ENCODE data around the gene DNLZ. TPM values are rescaled to one million over a fixed set of nuclear protein-coding genes. Genes with fewer than 3 reads are reported as not detected.
A peak's percentile ranks its signal among the peaks of the same experiment; 100 is the strongest.

The DNLZ gene
- total and polyA plus RNA-seq, 2 of the 4 experiments (the other 2 are of a cell fraction), result 2.0 to 11.4 TPM

GRCh38 chr9:136329636-136330405 is 33.7 kb downstream of the DNLZ start:
- Histone ChIP-seq H3K4ac (ENCODE audit: low read depth, low read length) (peak overlapping the region; percentile 99; the same call in 1 of the 2 replicates), H2BK5ac (ENCODE audit: low read depth, low read length, poor library complexity, severe bottlenecking) (peak overlapping the region; percentile 99), H3K9me1 (ENCODE audit: insufficient read depth, low read length) (peaks cover 8% of the 10 kb centered on the region), H3K23ac (ENCODE audit: low read depth, low read length) (peak overlapping the region; percentile 97; the same call in 1 of the 2 replicates), H2BK20ac (ENCODE audit: low read depth, low read length) (no peak overlapping the region), H4K5ac (ENCODE audit: low read depth, low read length) (no peak overlapping the region), H2BK120ac (ENCODE audit: low read depth, low read length) (no peak overlapping the region), H3K14ac (replicated peaks; ENCODE audit: low read depth, low read length) (no peak overlapping the region; the same call in 1 of the 2 replicates), H2AFZ (replicated peaks; ENCODE audit: low read length, poor library complexity) (no peak overlapping the region), H3K79me1 (ENCODE audit: low read depth in 1 of 2, low read length in 2 of 2) (peaks cover 3 to 50% of the 10 kb centered on the region in 2 experiments; a peak in 2 of 4 replicates), H3K4me1 (ENCODE audit: control insufficient read depth, insufficient read depth, low read length) (peaks cover 33% of the 10 kb centered on the region), H3K18ac (ENCODE audit: low read depth, low read length) (no peak overlapping the region), H3K4me2 (ENCODE audit: low read depth, low read length) (peak overlapping the region; percentile 97), H3K56ac (ENCODE audit: extremely low read depth, insufficient read depth, low read length) (no peak overlapping the region), H3K9ac (ENCODE audit: low read depth, low read length) (peak overlapping the region; percentile 98), H3K27ac (ENCODE audit: insufficient read depth, low read length) (peak overlapping the region; percentile 95), H2BK15ac (ENCODE audit: low read depth, low read length) (no peak overlapping the region), H4K8ac (ENCODE audit: low read depth in 2 of 2, low read length in 2 of 2) (peak overlapping the region in 1 of 2 experiments; percentile 2; a peak in 1 of 4 replicates), H3K9me3 (ENCODE audit: control insufficient read depth, insufficient read depth, low read length) (no peaks in the 10 kb centered on the region), H2AK9ac (replicated peaks; ENCODE audit: low read depth, low read length, poor library complexity) (peak overlapping the region; percentile 100), H4K20me1 (ENCODE audit: insufficient read depth, low read length) (peaks cover 65% of the 10 kb centered on the region), H3K27me3 (ENCODE audit: control insufficient read depth, insufficient read depth, low read length) (no peaks in the 10 kb centered on the region), H3K36me3 (ENCODE audit: control insufficient read depth, insufficient read depth, low read length) (peaks cover 29% of the 10 kb centered on the region; the same call in 1 of the 2 replicates), H2AK5ac (ENCODE audit: low read depth, low read length) (peak overlapping the region; percentile 99), H3K4me3 (ENCODE audit: insufficient read depth, low read depth, low read length) (peak overlapping the region; percentile 96), H4K91ac (ENCODE audit: insufficient read depth, low read depth, low read length) (no peak overlapping the region)
- CTCF ChIA-PET, result no interaction called here
- no TSS peak for BruUV-seq (replicated peaks)
- no peak for ATAC-seq (ENCODE audit: low read depth)
- DNase-seq, result no peak
- WGBS, 2 experiments (ENCODE audit: extremely low coverage in 2 of 2, insufficient read length in 1 of 2), result 84% methylated on average over 9 of the region's 23 CpGs; no CpG with 5 or more reads in 1 of the 2 experiments
- dilution Hi-C loops (cut with HindIII; ENCODE audit: low sequenced_read_pairs, unreplicated experiment) (no loop called here), intact Hi-C loops (cut with micrococcal nuclease) (loop anchor here (5.0 kb wide), 1 partner anchor 72 kb away; the partner anchor contains the start of gene SNAPC4), in situ Hi-C loops (cut with MboI; ENCODE audit: low sequenced_read_pairs) (no loop called here)
- TF ChIP-seq RAD21 (IDR thresholded peaks at IDR 0.05; ENCODE audit: low read length) (no peak), POLR2A (IDR thresholded peaks at IDR 0.05; ENCODE audit: low read depth, low read length) (no peak), BHLHE40 (IDR thresholded peaks at IDR 0.05; ENCODE audit: low read depth, low read length) (no peak), FOS (IDR thresholded peaks at IDR 0.05; ENCODE audit: low read depth, low read length) (no peak), SMC3 (IDR thresholded peaks at IDR 0.05; ENCODE audit: low read depth, low read length) (no peak), CEBPB (IDR thresholded peaks at IDR 0.05; ENCODE audit: low read depth, low read length) (no peak), RFX5 (IDR thresholded peaks at IDR 0.05; ENCODE audit: low read depth, low read length) (no peak), ELK1 (IDR thresholded peaks at IDR 0.05; ENCODE audit: borderline replicate concordance, low read depth, low read length) (no peak)
- TF ChIP-seq, protein P1, sequence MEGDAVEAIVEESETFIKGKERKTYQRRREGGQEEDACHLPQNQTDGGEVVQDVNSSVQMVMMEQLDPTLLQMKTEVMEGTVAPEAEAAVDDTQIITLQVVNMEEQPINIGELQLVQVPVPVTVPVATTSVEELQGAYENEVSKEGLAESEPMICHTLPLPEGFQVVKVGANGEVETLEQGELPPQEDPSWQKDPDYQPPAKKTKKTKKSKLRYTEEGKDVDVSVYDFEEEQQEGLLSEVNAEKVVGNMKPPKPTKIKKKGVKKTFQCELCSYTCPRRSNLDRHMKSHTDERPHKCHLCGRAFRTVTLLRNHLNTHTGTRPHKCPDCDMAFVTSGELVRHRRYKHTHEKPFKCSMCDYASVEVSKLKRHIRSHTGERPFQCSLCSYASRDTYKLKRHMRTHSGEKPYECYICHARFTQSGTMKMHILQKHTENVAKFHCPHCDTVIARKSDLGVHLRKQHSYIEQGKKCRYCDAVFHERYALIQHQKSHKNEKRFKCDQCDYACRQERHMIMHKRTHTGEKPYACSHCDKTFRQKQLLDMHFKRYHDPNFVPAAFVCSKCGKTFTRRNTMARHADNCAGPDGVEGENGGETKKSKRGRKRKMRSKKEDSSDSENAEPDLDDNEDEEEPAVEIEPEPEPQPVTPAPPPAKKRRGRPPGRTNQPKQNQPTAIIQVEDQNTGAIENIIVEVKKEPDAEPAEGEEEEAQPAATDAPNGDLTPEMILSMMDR (conservative IDR thresholded peaks at IDR 0.05; ENCODE audit: low read depth, low read length), result no peak
- POLR2A ChIA-PET (ENCODE audit: unreplicated experiment), result no interaction called here
